ENCODE results near the gene ZFYVE9. TPM values are rescaled to one million over a fixed set of nuclear protein-coding genes. Genes with fewer than 3 reads are reported as not detected.
"Not testable (repeated sequence)": the region's sequence is repeated elsewhere in the genome, so short reads cannot be mapped to it uniquely, and the experiment has no call there.

Gene ZFYVE9
- total RNA-seq, 1 experiment from 2014 or later = 14.2 TPM

GRCh38 chr1:52166996-52167753 lies 25.3 kb downstream of the ZFYVE9 start:
- H3K27ac ChIP-seq (ENCODE audit: low read depth, low read length) = no peak overlapping the region
- H3K36me3 ChIP-seq (ENCODE audit: control insufficient read depth in 1 of 2, insufficient read depth in 2 of 2, low read length in 2 of 2) = no peaks in the 10 kb centered on the region
- H3K9me3 ChIP-seq (ENCODE audit: control insufficient read depth in 1 of 2, insufficient read depth in 1 of 2, low read depth in 1 of 2, low read length in 2 of 2) = no peaks in the 10 kb centered on the region
- no peak overlapping the region for H3K9ac ChIP-seq (ENCODE audit: low read length)
- H3K4me3 ChIP-seq (replicated peaks in 1 of 2; ENCODE audit: low read depth in 1 of 2, low read length in 2 of 2) = no peak overlapping the region
- no peaks in the 10 kb centered on the region for H3K9me2 ChIP-seq (ENCODE audit: insufficient read depth)
- DNase-seq (ENCODE audit: low read depth, low spot score) (no peak), ATAC-seq (no peak)
- no peak overlapping the region for H3K4me2 ChIP-seq (ENCODE audit: low read length)
- CTCF ChIA-PET = no interaction called here
- no peaks in the 10 kb centered on the region for H3K27me3 ChIP-seq (ENCODE audit: insufficient read depth, low read length)
- peaks cover 19% of the 10 kb centered on the region for H3K79me2 ChIP-seq (ENCODE audit: insufficient read depth, low read length)
- RAD21 ChIA-PET (ENCODE audit: low non-redundant PET in 1 of 2, low total read pairs in 2 of 2, uncharacterized antibody in 2 of 2, unreplicated experiment in 2 of 2) = no interaction called here
- BruUV-seq (replicated peaks) = no TSS peak
- TF ChIP-seq ZBTB33 (IDR thresholded peaks at IDR 0.05; ENCODE audit: extremely low read depth, insufficient replicate concordance, low read length) (no peak), FOSL1 (IDR thresholded peaks at IDR 0.05; ENCODE audit: low read depth) (no peak), SIN3A (IDR thresholded peaks at IDR 0.05; ENCODE audit: low read depth) (no peak), RAD21 (IDR thresholded peaks at IDR 0.05; ENCODE audit: low read depth) (no peak)
- no peak overlapping the region for H2AFZ ChIP-seq (ENCODE audit: low read depth, low read length, poor library complexity, severe bottlenecking)
- intact Hi-C loops (cut with micrococcal nuclease) = no loop called here
- no peaks in the 10 kb centered on the region for H4K20me1 ChIP-seq (ENCODE audit: insufficient read depth)
- 0 out of 4 replicates have a peak, but pooled peaks cover 0 to 5% of the 10 kb centered on the region in 2 experiments for H3K4me1 ChIP-seq (ENCODE audit: control insufficient read depth in 1 of 2, insufficient read depth in 2 of 2, low read length in 2 of 2)
- POLR2A ChIA-PET = no interaction called here

GRCh38 chr1:52168373-52169080 lies 26.6 kb downstream of the ZFYVE9 start:
- no peaks in the 10 kb centered on the region for H3K36me3 ChIP-seq (ENCODE audit: control insufficient read depth in 1 of 2, insufficient read depth in 2 of 2, low read length in 2 of 2)
- H3K79me2 ChIP-seq (ENCODE audit: insufficient read depth, low read length) = peaks cover 14% of the 10 kb centered on the region
- H3K4me1 ChIP-seq (ENCODE audit: control insufficient read depth in 1 of 2, insufficient read depth in 2 of 2, low read length in 2 of 2) = 0 out of 4 replicates have a peak, but pooled peaks cover 0 to 5% of the 10 kb centered on the region in 2 experiments
- ChIA-PET CTCF (no interaction called here), RAD21 (ENCODE audit: low non-redundant PET in 1 of 2, low total read pairs in 2 of 2, uncharacterized antibody in 2 of 2, unreplicated experiment in 2 of 2) (no interaction called here), POLR2A (no interaction called here)
- H2AFZ ChIP-seq (ENCODE audit: low read depth, low read length, poor library complexity, severe bottlenecking) = no peak overlapping the region
- DNase-seq (ENCODE audit: low read depth, low spot score) = no peak
- intact Hi-C loops (cut with micrococcal nuclease) = no loop called here
- no peak overlapping the region for H3K4me2 ChIP-seq (ENCODE audit: low read length)
- H3K9me2 ChIP-seq (ENCODE audit: insufficient read depth) = no peaks in the 10 kb centered on the region
- H3K4me3 ChIP-seq (replicated peaks in 1 of 2; ENCODE audit: low read depth in 1 of 2, low read length in 2 of 2) = no peak overlapping the region
- ATAC-seq = no peak
- no peaks in the 10 kb centered on the region for H3K9me3 ChIP-seq (ENCODE audit: control insufficient read depth in 1 of 2, insufficient read depth in 1 of 2, low read depth in 1 of 2, low read length in 2 of 2)
- TF ChIP-seq EGR1 (IDR thresholded peaks at IDR 0.05; ENCODE audit: low read depth) = no peak
- no peak for TF ChIP-seq SP1 (IDR thresholded peaks at IDR 0.05; ENCODE audit: low read depth)
- TF ChIP-seq RAD21 (IDR thresholded peaks at IDR 0.05; ENCODE audit: low read depth) = no peak
- BruUV-seq (replicated peaks) = no TSS peak
- H4K20me1 ChIP-seq (ENCODE audit: insufficient read depth) = no peaks in the 10 kb centered on the region
- no peak overlapping the region for H3K9ac ChIP-seq (ENCODE audit: low read length)
- H3K27me3 ChIP-seq (ENCODE audit: insufficient read depth, low read length) = no peaks in the 10 kb centered on the region
- no peak overlapping the region for H3K27ac ChIP-seq (ENCODE audit: low read depth, low read length)

DNA sequence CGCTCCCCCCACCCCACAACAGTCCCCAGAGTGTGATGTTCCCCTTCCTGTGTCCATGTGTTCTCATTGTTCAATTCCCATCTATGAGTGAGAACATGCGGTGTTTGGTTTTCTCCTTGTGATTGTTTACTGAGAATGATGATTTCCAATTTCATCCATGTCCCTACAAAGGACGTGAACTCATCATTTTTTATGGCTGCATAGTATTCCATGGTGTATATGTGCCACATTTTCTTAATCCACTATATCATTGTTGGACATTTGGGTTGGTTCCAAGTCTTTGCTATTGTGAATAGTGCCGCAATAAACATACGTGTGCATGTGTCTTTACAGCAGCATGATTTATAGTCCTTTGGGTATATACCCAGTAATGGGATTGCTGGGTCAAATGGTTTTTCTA lies 29.3 kb downstream of the ZFYVE9 start:
- BruUV-seq (replicated peaks); H3K4me3 ChIP-seq (replicated peaks in 1 of 2; ENCODE audit: low read depth in 1 of 2, low read length in 2 of 2); H3K9me2 ChIP-seq (ENCODE audit: insufficient read depth); RAD21 ChIA-PET (ENCODE audit: low non-redundant PET in 1 of 2, low total read pairs in 2 of 2, uncharacterized antibody in 2 of 2, unreplicated experiment in 2 of 2); H3K9me3 ChIP-seq (ENCODE audit: control insufficient read depth in 1 of 2, insufficient read depth in 1 of 2, low read depth in 1 of 2, low read length in 2 of 2); H3K9ac ChIP-seq (ENCODE audit: low read length); H3K36me3 ChIP-seq (ENCODE audit: control insufficient read depth in 1 of 2, insufficient read depth in 2 of 2, low read length in 2 of 2); H3K27ac ChIP-seq (ENCODE audit: low read depth, low read length); CTCF ChIA-PET; ATAC-seq; H3K79me2 ChIP-seq (ENCODE audit: insufficient read depth, low read length); H4K20me1 ChIP-seq (ENCODE audit: insufficient read depth); H3K4me1 ChIP-seq (ENCODE audit: control insufficient read depth in 1 of 2, insufficient read depth in 2 of 2, low read length in 2 of 2); intact Hi-C loops (cut with micrococcal nuclease); DNase-seq (ENCODE audit: low read depth, low spot score); H3K27me3 ChIP-seq (ENCODE audit: insufficient read depth, low read length); H3K4me2 ChIP-seq (ENCODE audit: low read length); H2AFZ ChIP-seq (ENCODE audit: low read depth, low read length, poor library complexity, severe bottlenecking); POLR2A ChIA-PET: not testable (repeated sequence)

Data from HCT116 (cell line).